Activated CD4-positive, alpha-beta T cell treated with anti-CD3 and anti-CD28 coated beads for 1 hour (primary cell): ENCODE measurements around the gene SCD5.
A peak's percentile ranks its signal among the peaks of the same experiment; 100 is the strongest.

Experiments used
- DNase-seq: peaks from one replicate; pipeline ENCODE4 v3.0.0-alpha.2; 2020

SCD5 gene

DNA sequence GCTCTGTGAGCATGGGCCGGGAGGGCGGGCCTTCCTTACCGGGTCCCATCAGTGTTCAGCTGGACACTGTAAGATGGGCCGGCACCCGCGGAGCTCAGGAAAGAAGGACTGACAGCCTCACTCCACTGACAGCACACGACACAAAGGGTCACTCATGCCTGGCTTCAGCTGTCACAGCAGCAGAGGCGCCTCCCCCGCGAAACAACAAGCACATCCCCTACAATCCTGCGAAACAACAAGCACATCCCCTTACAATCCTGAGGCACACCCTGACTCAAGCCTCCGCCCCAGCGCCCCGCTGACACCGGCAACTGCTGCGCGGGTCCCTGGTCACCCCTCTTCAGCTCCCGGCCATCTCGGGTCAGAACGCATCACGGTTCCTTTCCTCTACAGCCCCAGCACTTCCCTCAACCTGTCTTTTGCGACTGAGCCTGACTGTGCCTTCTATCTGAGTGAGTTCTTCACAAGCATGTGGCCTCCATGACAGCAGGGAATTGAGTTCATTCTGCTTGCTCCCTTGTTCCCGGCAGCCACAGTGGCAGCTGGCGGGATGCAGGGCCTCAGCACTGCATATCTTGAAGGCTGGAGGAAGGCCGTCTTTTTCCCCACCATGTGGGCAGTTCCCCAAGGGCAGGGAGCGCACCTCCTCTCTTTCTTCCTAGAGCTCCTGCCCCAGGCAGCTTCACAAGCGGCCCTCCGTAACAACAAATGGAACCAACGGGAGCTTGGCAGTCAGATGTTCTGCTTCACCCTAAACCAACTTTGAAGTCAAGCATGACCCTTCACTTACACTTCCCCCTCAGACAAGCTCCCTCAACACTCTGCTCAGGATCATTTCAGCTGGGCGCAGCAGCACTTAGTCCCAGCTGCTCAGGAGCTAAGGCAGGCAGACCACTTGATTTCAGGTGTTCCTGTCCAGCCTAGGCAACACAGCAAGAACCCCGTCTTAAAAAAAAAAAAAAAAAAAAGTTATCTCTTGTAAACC, 39.6 kb downstream of the SCD5 start:
- no peak for DNase-seq

DNA sequence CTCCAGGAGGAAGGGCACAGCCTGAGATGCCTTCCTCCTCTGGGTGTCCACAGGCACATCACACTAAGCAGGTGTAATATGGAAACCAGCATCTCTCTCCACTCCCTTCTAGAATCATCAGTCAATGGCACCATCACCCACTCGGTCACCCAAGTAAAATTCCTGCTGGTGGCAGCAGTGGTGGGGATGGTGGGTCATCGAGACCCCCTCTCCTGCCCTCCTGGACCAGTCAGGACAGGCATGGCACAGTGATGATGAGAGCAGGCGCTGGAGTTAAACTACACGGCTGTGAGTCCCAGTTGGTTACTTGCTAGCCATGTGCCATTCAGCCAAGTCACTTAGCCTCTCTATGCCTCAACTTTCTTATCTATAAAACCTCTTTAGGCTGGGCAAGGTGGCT, 42.5 kb downstream of the SCD5 start:
- no peak for DNase-seq

DNA sequence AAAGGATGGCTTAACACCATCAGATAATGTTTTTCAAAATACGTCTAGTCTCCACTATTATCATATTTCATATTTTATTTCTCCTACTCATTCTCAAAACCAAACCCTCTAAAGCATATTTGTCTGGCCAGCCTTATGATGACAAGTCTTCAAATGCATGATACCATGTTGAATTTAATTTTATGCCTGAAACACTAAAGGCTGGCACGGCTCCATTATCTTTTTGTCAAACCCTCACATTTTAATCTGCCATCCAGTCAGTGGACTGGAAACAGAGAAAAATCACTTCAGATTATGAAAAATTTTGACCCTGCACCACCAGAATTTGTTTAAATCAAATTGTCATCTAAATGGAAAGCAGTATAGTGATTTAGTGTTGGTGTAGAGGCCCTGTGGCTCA, 42.9 kb downstream of the SCD5 start:
- no peak for DNase-seq

DNA sequence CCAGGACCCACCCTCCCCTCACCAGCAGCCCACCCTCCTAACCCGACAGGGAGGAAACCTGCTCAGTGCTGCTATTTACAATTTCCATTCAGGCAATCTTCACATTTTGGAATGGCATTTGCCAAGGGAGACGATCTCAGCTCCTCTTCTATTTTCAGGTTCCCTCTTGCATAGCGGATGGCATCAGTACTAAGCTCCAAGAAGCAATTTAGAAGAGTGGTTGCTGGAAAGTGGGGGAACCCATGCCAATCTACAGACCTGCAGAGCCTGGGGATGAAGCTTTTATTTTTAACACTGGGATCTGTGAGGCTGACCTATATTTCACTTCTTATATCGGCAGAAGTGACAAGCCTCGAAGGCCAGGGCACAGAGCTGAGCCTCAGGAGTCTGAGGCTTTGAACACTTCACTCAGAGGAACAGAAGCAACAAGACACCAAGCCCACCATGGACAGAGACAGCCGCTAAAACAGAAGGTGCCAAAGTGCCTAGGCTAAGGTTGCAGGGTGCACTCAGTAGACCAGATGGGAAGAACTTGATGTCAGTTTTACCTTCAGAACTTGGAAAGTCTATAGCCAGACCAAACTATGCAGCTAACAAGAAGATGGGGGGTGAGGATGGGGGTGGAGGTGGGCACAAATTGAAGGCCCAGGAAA, 44.0 kb downstream of the SCD5 start:
- no peak for DNase-seq

DNA sequence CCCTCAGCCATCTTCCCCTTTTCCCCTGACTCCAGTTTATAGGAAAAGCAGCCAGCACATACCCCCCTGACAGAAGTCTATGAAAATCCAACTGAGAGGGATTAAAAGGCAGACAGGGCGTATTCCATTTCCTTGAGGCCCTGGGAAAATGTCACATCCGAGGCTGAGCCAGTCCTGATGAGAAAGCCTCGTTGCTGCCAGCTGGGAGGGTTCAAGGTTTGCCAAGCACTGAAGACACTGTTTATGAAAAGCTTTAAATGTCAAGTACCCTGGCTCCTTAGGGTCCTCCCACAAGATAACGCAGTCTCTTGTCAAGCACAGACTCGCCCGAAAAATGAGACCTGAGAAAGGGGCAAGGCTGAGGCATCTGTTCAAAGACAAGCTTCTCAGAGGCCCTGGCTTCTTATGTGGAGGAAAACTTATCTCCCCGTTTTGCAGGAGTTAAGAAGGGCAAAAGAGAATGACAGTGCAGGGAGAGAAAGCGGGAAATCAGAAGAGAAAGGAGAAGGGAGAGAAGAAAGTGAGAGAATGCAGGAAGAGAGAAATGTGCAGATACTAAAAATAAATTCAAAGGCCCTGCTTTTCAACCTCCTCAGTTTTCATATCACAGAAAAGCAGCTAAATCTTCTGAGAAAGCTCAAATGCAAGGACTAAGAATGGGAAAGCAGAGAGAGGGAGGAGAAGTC, 44.7 kb downstream of the SCD5 start:
- no peak for DNase-seq

DNA sequence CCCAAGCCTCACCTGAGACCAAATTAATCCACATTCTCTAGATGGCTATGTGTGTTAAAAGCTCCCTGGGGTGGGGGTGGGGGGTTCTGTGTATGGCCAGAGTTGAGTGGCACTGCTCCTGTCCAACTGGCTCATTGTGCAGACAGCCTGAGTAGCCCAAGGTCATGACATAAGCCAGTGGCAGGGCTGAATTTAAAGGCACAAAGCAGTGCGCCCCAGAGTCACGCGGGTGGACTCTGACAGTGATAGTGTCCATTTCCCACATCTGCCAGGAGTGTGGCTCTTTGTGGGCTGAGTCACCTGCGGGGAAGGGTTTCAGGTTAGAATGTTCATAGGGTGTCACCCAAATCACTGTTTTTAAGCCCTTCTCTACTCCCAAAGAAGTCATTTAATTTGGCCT, 45.4 kb downstream of the SCD5 start:
- no peak for DNase-seq

DNA sequence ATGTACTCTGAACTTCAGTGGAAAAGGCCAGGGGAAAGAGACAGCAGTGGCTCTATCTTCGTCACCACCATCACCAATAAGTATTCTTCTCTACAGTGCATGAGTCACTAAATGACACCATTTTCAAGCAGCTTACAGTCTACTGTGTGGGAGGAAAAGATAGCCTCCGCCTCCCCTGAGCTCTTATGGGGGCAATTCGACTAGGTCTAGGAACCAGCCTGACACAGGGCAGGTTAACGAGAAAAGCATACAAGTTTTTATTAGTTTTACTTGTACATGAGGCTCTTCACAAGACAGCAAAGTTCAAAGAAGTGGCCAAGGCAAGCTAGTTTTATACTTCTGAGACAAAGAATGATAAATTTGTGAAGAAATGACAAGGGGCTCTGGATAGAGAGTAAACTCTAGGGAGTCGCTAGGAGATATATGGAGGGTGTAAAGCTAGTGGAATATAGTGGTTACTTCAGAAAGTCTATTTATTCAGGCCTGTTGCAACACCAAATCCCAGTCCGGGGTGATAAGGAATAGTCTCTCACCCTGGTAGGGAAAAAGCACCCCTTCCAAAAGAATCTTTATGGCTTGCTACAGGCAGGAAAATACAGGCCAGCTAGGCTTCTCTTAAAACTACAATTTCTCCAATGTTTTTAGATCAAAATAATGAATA, 49.7 kb downstream of the SCD5 start:
- DNase-seq, result no peak

DNA sequence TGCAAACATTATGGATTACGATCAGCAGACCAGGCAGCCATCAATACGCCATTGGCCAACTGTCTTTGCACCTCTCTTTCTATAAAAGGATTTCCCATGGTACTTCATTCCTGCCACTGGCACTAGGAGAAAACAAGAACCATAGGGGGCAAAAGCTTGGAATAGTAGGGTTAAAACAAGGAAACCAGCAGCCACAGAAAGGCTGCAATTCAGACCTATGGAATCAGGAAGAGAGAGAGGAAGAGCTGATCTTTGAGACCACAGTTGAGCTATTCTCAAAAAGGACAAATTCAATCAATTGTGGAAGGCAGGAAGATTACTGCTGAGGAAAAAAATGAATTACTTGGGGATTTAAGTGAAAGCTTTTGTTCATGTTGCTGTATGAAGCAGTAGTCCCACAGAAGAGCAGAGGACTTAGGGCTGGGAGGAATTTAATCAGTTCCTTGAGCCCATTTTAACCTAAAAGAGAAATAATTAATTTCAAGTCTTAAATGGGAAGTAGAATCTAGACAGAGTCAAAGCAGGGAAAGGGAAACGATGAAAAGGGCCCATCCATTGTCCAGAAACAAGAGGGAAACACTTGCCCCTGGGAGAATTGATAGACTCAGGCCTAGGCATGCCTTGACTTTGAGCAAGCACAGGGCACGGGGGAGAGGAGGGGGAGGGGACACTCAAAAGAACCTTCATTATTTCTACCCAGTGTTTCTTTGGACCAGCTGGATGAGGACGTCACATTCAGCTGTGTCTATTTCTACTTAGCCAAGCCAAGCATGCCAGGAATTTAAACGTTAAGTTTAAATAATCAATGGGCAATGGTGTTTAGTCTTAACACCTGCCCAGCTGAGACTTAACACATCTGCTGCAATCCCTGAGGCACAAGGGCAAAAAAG, 50.7 kb downstream of the SCD5 start:
- DNase-seq, result no peak

DNA sequence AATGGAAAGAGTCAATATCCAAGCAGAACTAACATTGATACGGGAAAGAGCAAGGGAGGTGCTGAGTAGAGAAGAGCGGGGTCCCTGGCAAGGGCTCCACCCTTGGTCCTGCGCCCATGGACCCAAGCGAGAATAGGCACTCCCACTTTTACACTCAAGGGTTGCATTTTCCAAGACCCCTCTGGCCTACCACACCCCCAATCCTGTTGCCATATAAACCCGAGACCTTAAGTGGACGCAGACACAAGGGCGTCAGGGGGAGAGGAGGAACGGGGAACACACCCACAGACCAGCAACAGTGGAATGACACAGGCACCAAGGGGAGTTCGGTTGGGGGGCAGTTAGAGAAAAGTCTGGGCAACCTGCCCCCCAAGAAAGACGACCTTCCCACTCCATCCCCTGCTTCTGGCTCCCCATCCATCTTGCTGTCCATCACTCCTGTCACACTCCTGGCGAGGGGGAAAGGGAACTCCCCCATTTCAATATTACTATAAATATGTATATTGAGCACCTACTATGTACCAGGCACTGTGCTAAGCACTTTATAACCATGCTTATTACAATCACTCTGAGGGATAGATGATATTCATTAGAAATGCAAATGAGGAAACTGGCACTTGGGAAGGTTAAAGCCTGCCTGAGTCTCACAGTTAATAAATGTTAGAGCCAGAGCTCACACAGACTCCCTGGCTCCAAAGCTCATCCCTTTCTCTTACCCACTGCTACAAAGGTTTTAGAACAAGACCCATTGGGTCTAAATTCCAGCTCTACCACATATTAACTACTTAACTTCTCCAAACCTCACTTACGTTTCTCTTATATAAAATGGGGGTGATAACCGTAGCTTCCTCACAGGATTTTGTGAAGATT, 51.7 kb downstream of the SCD5 start:
- no peak for DNase-seq

DNA sequence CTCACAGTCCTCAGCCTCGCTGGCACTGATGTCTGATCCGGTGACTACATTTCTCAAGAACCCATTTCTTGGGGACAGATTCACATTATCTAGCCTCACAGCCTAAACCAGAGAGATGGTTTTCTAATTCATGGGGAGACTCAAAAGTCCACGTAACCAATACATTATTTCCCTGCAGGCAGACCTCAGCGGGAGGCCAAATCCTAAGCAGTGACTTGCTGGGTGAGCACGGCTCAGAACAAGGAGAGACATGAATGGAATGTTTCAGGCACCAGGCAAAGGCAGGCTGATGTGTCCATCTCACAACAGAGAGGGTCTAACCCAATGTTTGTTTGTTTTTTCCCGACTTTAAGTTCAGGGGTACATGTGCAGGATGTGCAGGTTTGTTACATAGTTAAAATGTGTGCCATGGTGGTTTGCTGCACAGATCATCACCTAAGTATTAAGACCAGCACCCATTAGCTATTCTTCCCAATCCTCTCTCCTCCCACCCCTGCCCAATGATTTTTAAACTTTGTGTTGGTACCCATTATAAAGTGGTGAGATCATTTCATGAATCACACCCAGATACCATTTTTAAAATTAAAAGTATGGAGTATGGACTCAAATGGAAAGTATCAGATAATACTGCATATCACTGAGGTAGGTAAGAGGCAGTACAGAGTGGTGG, 53.3 kb downstream of the SCD5 start:
- DNase-seq, result no peak

DNA sequence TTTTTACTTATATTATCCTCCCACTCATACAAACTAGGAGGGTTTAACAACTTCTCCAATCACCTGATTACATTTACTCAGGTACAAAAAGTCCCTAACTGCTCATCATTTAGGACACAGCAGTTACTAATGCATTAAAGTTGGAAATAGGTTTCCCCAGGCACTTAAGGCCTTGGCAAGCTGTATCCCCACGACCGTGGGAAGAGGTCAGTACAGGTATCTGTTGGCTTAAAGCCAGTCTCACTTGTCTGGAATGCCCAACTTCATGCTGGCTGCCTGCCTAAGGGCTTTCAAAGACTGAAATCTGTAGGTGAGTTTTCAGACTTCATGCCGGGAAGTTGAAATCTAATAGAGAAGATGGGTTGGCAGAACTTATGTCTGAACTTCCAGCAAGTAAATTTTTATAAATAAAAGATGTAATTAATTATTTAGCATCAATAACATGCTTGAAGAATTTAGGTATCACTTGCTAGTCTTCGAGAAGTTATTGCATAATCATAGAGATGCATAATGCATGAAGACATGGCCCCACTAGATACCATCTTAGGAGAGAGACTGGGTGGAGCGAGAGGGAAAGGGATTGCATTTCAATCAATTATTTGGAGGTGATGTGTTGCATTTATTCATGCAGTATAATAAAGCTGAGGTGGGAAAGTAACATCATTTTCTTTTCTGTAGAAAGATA, 54.2 kb downstream of the SCD5 start:
- no peak for DNase-seq

DNA sequence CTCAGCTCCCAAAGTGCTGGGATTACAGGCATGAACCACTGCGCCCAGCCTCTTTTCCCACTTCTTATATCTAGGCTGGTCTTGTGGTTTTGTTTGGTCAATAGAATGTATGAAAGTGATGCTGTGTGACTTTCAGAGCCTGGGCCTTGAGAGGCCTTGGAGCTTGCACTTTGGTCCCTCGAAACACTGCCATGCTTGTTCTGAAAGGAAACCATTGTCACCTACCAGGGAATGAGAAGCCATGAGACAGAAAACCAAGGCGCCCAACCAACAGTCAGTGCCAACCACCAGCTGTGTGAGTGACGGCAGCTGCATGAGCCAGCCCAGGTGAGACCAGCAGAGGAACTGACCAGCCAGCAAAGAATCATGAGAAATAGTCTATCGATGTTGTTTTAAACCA, 57.4 kb downstream of the SCD5 start:
- DNase-seq, result no peak

DNA sequence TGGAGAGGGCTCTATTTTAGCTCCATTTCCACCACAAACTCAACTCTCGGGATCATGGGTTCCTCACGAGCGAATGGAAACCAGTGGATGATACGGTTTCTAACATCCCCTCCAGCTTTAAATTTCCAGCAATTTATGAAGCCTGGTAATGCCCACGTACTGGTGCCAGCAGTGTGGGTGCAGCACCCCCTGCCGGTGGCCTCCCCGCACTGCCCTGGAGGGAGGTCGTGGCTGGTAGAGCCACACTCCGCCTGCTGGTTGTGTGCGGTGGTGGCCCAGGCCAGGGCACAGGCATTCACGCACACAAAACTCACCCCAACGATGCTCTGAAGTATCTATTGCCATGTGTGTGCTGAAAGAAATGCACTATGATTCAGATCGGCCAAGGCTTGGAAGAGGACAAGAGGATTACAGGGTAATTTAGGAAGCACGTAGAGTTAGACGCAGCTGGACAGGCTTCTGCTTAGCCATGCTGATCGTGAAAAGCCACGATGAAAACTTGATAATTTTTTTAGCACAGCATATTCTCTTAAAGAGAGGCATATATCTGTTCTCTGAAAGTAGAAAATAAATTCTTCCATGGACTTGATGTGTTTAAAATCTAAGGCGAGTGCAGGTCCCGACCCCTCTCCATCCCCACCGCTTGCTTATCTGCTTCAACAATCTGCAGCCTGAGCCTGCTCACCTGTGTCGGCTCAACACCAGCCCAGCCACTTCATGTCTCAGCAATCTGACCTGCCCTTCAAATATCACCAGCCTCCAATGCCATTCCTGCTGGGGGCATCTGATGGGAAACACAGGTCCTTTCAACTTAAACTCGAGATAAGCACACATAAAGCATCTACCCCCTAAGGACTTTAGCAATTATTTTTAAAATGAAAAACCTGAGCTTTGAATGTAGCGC, 59.1 kb downstream of the SCD5 start:
- DNase-seq, result peak; percentile 21

DNA sequence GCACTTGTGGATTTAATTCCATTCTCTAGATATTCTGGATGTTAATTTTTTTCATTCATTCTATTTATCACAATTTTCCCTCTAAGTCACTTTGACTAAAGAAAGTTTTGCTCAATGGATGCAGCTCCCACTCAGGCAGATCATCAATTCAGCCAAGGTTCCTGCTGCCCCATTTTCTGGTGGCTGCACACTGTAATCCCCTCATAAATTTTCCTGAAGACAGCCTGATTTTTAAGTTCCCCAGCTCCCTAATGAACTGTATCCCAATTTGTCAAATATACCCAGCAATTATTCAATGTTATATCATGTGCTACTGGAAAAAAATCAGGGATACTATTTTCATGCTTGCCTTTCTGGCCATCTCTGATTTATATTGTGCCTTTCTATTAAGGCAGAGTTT, 61.2 kb downstream of the SCD5 start:
- DNase-seq, result no peak

DNA sequence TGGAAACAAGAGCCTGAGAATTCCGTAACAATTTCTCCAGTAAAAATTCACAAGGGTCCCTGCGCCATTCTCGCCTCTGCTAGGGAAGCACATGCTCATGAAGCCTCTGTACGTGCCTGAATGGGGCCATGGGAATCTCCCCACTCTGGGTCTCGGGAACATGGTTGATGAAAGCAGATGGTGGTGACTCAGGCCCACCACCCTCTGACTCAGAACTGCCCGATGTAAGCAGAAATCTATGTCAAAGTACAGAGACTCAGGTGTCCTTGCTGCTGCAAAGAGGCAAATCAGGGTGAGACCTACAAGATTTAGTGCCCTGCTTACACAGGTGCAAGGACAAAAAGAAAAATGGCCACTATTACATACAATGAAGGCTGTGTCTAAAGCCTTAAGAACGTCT, 65.0 kb downstream of the SCD5 start:
- DNase-seq, result no peak

DNA sequence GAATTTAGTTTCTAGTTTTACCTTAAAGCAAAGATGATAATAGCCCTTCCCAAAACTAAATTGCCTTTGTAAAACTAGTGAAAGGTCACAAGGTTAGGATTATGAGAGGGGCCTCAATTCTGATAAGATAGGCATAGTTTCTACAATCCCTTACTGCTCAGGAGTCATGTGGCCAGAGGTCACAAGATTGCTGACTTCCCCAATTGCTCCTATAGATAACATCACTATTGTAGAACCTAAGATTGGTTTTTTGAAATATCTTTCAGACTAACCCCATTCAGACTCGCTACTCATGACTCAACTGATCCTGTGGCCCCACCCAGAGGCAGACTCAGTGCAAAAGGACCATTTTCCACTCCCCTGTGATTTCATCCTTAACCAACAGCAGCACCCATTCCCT, 70.3 kb downstream of the SCD5 start:
- DNase-seq, result no peak

DNA sequence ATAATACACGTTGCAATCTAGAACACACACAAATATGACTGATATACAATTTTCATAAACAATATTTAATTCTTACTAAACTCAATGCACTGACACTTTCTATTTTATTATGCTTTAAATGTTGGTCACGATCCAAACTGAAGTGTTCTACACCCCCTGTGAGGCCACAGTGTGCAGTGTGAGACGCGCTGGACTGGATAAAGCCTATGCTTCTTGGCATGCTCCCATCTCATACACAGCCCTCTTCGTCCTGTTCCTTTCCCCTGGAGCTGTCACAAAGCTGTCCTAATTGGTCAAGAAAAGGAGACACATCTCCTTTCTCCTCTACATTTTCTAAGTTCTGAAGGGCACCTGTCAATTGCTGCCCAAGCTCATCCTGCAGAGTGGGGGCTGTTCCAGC, 72.0 kb downstream of the SCD5 start:
- no peak for DNase-seq

DNA sequence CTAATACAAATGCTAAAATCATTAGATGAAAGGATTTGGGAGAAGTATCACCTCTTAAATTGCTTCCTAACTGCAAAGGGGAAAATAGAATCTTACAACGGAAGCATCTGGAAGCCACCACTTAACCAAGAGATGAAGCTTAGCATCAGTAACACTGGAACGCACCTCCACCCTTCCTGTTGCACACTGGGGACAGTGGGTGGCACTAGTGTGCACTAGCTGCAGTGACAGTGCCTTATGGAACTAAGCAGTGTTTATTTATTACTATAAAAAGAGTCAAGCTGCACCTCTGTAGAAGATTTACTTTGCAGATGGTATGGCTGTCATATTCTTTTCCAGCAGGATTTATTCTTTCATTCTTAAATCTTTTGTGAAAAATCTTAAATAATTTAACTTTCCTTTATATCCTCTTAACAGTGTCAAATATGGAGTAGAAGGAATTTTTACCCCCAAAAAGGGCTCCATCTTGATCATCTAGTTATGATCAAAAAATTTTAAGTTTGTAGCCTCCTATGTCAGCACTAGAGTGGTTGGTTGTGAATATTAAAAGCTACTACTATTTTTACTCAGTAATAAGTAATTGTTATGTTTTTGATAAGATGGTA, 76.7 kb downstream of the SCD5 start:
- no peak for DNase-seq
